ENCODE data around the gene ZNF790. TPM values are rescaled to one million over a fixed set of nuclear protein-coding genes. Genes with fewer than 3 reads are reported as not detected.
A peak's percentile ranks its signal among the peaks of the same experiment; 100 is the strongest.

ZNF790 gene
- total RNA-seq, 4 donors from 2014 or later: 9.7 to 15.7 (median 14.3) TPM

DNA sequence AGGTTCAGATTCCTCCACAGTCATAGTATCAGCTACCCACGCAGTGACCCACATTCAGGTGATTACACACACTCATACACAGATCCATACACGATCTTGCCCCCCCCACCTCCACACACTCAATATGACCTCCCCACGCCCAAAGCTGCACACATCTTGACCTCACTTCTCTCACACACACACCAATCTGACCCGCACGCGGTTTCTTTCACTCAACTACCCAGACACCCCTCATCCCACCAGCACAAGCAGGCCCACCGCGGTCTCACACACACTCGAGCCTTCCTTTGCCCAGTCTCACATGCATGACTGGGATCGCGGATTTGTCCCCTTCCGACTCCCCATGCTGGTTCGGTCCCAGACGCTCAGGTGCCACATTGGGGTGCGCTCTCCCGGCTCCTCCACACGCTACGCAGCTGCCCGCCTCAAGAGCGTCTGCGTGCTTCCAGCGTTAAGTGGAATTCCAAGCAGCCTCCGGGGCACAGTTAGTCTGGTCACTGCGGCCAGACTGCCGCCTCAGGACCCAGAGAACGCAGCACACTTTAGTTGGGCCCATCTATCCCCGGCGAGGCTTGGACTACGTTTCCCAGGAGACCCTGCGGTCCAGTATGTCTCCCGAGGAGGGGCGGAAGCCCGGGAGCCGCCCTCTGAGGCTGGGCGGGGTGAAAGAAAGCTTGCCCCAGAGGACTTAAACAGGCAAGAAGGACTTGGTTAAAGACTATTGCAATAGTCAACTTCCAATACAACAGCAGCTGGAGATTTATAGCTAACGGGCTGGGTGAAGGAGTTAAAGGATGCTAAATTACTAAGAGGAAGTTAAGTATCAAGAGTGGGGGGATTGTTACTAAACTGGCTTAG, 11.7 kb upstream of the ZNF790 start:
- peaks cover 0 to 13% (median 0%) of the 10 kb centered on the region in 3 donors for H3K9me3 ChIP-seq
- no peaks in the 10 kb centered on the region for H3K27me3 ChIP-seq
- WGBS, 2 donors (ENCODE audit: low coverage in 1 of 2): 0 to 1% methylated on average over 13 to 15 of the region's 36 CpGs
- peaks cover 0 to 49% of the 10 kb centered on the region in 2 donors for H3K36me3 ChIP-seq
- peak overlapping the region; percentile 80 to 92 (median 91) for H3K27ac ChIP-seq
- peaks cover 0 to 35% (median 12%) of the 10 kb centered on the region in 3 donors for H3K4me1 ChIP-seq
- ATAC-seq: peak; percentile 97
- TF ChIP-seq EP300 (IDR thresholded peaks at IDR 0.05) (no peak), POLR2AphosphoS5 (IDR thresholded peaks at IDR 0.05) (peak; percentile 68), POLR2A (IDR thresholded peaks at IDR 0.05) (peak in 1 of 2 donors; percentile 49)
- TF ChIP-seq, protein P1, sequence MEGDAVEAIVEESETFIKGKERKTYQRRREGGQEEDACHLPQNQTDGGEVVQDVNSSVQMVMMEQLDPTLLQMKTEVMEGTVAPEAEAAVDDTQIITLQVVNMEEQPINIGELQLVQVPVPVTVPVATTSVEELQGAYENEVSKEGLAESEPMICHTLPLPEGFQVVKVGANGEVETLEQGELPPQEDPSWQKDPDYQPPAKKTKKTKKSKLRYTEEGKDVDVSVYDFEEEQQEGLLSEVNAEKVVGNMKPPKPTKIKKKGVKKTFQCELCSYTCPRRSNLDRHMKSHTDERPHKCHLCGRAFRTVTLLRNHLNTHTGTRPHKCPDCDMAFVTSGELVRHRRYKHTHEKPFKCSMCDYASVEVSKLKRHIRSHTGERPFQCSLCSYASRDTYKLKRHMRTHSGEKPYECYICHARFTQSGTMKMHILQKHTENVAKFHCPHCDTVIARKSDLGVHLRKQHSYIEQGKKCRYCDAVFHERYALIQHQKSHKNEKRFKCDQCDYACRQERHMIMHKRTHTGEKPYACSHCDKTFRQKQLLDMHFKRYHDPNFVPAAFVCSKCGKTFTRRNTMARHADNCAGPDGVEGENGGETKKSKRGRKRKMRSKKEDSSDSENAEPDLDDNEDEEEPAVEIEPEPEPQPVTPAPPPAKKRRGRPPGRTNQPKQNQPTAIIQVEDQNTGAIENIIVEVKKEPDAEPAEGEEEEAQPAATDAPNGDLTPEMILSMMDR (IDR thresholded peaks at IDR 0.05): no peak
- H3K4me3 ChIP-seq: peak overlapping the region; percentile 81 to 91

DNA sequence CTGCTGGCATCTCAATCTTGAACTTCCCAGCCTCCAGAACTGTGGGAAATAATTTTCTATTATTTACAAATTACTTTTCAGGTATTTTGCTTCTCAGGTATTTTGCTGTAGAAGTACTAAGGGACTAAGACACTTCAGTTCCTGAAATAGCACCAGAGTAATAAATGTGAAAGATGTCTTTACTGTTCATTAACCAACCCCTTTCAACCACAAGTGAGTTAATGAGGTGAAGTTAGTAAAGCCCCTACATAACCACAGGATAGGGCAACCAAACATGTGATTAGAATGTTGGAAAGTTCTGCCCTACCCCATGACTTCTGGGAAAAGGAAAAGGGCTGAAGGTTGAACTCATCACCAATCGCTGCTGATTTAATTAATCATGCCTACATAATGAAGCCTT, 9.8 kb upstream of the ZNF790 start:
- no peak overlapping the region for H3K27ac ChIP-seq
- H3K4me1 ChIP-seq: peaks cover 0 to 35% (median 12%) of the 10 kb centered on the region in 3 donors
- 78 to 100% methylated on average over 1 of the region's 1 CpG for WGBS, 2 donors (ENCODE audit: low coverage in 1 of 2)

DNA sequence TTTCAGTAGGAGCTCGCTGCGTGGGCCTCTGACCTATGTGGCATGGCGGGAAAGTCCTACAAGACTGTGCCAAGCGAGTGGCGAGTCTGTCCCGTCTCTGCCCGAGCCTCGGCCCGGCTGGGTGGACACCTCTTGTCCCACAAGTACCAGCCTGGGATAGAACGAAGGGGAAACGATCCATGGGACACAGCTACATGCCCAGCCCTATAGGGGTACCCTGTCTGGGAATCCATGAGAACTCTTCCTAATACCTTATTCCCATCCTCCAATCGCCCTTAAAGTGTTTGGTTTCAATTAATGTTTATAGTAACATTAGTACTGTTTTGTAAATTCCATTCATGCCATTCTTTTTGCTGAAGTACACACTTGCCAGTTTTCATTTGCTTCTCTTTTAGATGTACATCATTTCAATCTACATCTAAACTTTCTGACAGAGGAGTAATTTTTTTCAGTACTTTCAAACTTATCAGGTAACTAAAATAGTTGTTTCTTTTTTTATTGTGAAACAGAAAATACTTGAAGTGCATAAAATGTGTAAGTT, 667 bp upstream of the ZNF790 start:
- 0 to 5% methylated on average over 3 to 7 of the region's 12 CpGs for WGBS, 2 donors (ENCODE audit: low coverage in 1 of 2)
- H3K36me3 ChIP-seq: peaks cover 0 to 27% of the 10 kb centered on the region in 2 donors
- H3K27me3 ChIP-seq: no peaks in the 10 kb centered on the region
- H3K4me3 ChIP-seq: peak overlapping the region; percentile 64 to 66
- peaks cover 0 to 29% (median 0%) of the 10 kb centered on the region in 3 donors for H3K9me3 ChIP-seq
- TF ChIP-seq POLR2AphosphoS5 (IDR thresholded peaks at IDR 0.05) (no peak), POLR2A (IDR thresholded peaks at IDR 0.05) (no peak), EP300 (IDR thresholded peaks at IDR 0.05) (no peak)
- TF ChIP-seq, protein P1 (IDR thresholded peaks at IDR 0.05): no peak
- peak overlapping the region; percentile 44 to 90 (median 85) for H3K27ac ChIP-seq
- peak; percentile 8 for ATAC-seq
- H3K4me1 ChIP-seq: peaks cover 4 to 26% (median 5%) of the 10 kb centered on the region in 3 donors

More for the DNA sequence above, 9.8 kb upstream of the ZNF790 start:
- Histone ChIP-seq H3K4me3 (no peak overlapping the region), H3K9me3 (no peaks in the 10 kb centered on the region), H3K27me3 (no peaks in the 10 kb centered on the region), H3K36me3 (peaks cover 0 to 41% of the 10 kb centered on the region in 2 donors)
- no peak for ATAC-seq
- TF ChIP-seq POLR2A (IDR thresholded peaks at IDR 0.05) (no peak), POLR2AphosphoS5 (IDR thresholded peaks at IDR 0.05) (no peak), EP300 (IDR thresholded peaks at IDR 0.05) (no peak)
- TF ChIP-seq, protein P1 (IDR thresholded peaks at IDR 0.05): no peak

DNA sequence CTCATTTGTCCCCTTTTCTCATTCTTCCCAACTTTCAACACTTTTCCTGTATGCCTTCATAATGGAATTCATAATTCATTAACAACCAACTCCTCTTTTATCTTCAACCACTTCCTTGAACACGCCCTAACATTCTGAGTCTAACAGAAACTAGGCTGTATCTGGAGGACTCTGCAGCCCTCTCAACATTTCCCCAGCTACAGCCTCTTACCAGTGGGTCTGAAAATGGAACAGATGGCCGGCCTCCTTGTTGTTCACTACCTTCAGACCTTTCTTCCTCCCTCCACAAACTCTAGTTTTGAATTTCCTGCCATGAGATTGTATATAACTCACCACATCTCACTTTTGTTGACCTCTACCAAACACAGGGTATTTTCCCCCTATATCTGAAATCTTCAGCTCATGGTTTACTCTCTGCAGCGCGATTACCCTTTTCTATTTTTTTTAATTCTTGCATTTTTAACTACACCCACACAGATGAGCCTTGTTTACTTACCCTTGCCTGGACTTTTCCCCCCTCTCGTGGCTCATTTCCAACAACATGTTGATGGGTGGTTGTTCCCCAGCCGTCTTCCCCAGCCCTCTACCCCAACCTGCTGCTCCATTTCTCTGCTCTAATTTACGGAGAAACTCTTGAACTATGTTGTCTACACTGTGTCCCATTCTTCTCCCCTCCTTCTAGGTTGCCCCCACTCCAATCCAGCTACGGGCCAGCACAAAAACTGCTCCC, 846 bp downstream of the ZNF790 start:
- H3K27me3 ChIP-seq: no peaks in the 10 kb centered on the region
- H3K9me3 ChIP-seq: peaks cover under 1 to 44% (median 1%) of the 10 kb centered on the region in 3 donors
- H3K27ac ChIP-seq: peak overlapping the region; percentile 64 to 90 (median 85)
- ATAC-seq: no peak
- peaks cover 4 to 26% (median 5%) of the 10 kb centered on the region in 3 donors for H3K4me1 ChIP-seq
- no peak for TF ChIP-seq EP300 (IDR thresholded peaks at IDR 0.05)
- TF ChIP-seq POLR2AphosphoS5 (IDR thresholded peaks at IDR 0.05): no peak
- no peak for TF ChIP-seq POLR2A (IDR thresholded peaks at IDR 0.05)
- TF ChIP-seq, protein P1 (IDR thresholded peaks at IDR 0.05): no peak
- peaks cover 2 to 28% of the 10 kb centered on the region in 2 donors for H3K36me3 ChIP-seq
- 10 to 28% methylated on average over 5 to 8 of the region's 8 CpGs for WGBS, 2 donors (ENCODE audit: low coverage in 1 of 2)
- H3K4me3 ChIP-seq: peak overlapping the region; percentile 64 to 66
